A673 (cell line): Measurements from ENCODE around the gene IQCE.
"Not testable (repeated sequence)": the region's sequence is repeated elsewhere in the genome, so short reads cannot be mapped to it uniquely, and the experiment has no call there.

ENCODE experiments used
- EZH2 ChIP-seq: fragments of 200-600 bp; sonication (generic); IDR thresholded peaks from 2 replicates; pipeline ENCODE4 v1.6.1; 2017; ENCODE audit warnings: borderline replicate concordance, low read depth, mild to moderate bottlenecking, mixed read lengths, antibody characterized with exemption, low read length; ENCODE audit not compliant: poor library complexity, severe bottlenecking
- TF ChIP-seq, protein P1 (sequence below): fragments of 300-800, 200-600 bp; sonication (generic); conservative IDR thresholded peaks from 2 replicates; pipeline ENCODE4 v1.5.1; 2017; ENCODE audit warnings: low read depth, mild to moderate bottlenecking, antibody characterized with exemption, low read length, moderate library complexity, mixed read lengths

DNA sequence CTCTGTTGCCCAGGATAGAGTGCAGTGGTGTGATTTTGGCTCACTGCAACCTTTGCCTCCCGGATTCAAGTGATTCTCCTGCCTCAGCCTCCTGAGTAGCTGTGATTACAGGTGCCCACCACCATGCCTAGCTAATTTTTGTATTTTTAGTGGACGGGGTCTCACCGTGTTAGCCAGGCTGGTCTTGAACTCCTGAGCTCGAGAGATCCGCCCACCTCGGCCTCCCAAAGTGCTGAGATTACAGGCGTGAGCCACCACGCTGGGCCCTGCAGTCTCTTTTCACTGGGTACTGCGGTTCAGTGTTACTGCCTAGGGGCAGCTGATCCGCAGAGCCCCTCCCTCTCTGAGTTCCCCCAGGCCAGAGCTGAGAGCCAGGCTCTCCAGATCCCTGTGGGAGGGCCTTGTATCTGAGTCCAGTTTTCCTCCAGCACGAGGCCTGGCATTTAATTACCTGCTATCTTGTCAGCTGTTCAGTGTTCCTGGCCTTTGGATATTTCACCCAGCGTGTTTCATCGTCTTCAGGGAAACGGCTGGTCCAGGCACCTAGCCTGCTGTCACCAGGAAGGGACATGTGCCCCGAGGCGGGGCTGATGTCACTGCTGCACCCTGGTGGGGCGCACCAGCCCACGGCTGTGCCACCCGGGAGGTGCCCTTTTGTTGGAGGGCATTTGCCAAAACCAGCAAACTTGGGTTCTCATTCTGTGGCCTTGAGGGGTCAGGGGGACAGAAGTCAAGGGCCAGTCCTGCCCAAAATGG lies 22.7 kb upstream of the IQCE start:
- TF ChIP-seq, protein P1, sequence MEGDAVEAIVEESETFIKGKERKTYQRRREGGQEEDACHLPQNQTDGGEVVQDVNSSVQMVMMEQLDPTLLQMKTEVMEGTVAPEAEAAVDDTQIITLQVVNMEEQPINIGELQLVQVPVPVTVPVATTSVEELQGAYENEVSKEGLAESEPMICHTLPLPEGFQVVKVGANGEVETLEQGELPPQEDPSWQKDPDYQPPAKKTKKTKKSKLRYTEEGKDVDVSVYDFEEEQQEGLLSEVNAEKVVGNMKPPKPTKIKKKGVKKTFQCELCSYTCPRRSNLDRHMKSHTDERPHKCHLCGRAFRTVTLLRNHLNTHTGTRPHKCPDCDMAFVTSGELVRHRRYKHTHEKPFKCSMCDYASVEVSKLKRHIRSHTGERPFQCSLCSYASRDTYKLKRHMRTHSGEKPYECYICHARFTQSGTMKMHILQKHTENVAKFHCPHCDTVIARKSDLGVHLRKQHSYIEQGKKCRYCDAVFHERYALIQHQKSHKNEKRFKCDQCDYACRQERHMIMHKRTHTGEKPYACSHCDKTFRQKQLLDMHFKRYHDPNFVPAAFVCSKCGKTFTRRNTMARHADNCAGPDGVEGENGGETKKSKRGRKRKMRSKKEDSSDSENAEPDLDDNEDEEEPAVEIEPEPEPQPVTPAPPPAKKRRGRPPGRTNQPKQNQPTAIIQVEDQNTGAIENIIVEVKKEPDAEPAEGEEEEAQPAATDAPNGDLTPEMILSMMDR, result not testable (repeated sequence)
- TF ChIP-seq EZH2, result not testable (repeated sequence)
